Peyer's patch (tissue), 4 donors: ENCODE data around the gene ABHD6. TPM values are rescaled to one million over a fixed set of nuclear protein-coding genes. Genes with fewer than 3 reads are reported as not detected.

ENCODE experiments used
- DNase-seq, 3 donors: peaks; one replicate each; pipeline ENCODE4 v3.0.0-alpha.2; 2017 to 2019
- H3K27ac ChIP-seq, 4 donors: fragments of 200-600 bp; sonication (generic); one replicate each; pipeline ENCODE4 v1.5.1; 2016 to 2019
- H3K27me3 ChIP-seq, 2 donors: fragments of 200-600 bp; sonication (generic); one replicate each; pipeline ENCODE4 v1.5.1; 2019
- H3K36me3 ChIP-seq, 3 donors: fragments of 200-600 bp; sonication (generic); one replicate each; pipeline ENCODE4 v1.5.1; 2016 to 2019
- H3K4me1 ChIP-seq, 4 donors: fragments of 200-600 bp; sonication (generic); one replicate each; pipeline ENCODE4 v1.5.1; 2016 to 2019
- H3K4me3 ChIP-seq, 4 donors: fragments of 200-600 bp; sonication (generic); 1 replicate in 3 of 4; 2 replicates in 1 of 4; pipeline ENCODE4 v1.5.1; 2016 to 2019; ENCODE audit warnings: mild to moderate bottlenecking in 1 of 4
- H3K9me3 ChIP-seq, 4 donors: fragments of 200-600 bp; sonication (generic); one replicate each; pipeline ENCODE4 v1.5.1; 2016 to 2019; ENCODE audit warnings: mild to moderate bottlenecking in 1 of 4
- POLR2A ChIP-seq, 2 donors: fragments of 450-650 bp; IDR thresholded peaks; one replicate each; pipeline ENCODE4 v1.5.1; 2017; ENCODE audit warnings: antibody characterized with exemption in 2 of 2, mild to moderate bottlenecking in 2 of 2, moderate library complexity in 2 of 2
- total RNA-seq, 4 donors: library from RNA; depleted of rRNA; stranded (reverse); fragments of >200 nt; gene quantifications; one replicate each; pipeline ENCODE4 v1.1.0, GENCODE V29; 2016
- TF ChIP-seq, protein P1 (sequence below), 6 experiments: fragments of 450-650 bp in 4 of 6; fragments of 200-600 bp in 2 of 6; sonication (generic) in 1 of 6; IDR thresholded peaks; one replicate each; pipeline ENCODE4 v1.5.1; 2017 to 2019; ENCODE audit warnings: antibody characterized with exemption in 6 of 6, mild to moderate bottlenecking in 3 of 6, moderate library complexity in 1 of 6

Gene ABHD6
- total RNA-seq, 4 donors from 2014 or later, result 9.1 to 97.6 (median 55.7) TPM

DNA sequence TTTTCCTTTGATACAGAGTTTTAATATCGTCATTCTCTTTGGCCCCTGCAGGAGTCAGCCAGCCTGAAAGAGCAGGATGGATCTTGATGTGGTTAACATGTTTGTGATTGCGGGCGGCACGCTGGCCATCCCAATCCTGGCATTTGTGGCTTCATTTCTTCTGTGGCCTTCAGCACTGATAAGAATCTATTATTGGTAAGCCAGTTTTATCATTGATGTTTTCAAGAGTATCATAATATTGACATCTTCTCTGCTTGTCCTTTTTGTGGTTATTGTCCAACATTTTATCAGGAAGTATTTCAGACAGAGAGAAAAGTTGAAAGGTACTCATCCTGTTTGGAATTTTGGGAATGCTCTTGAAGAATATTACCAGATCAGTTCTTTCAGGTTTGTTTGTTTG is 18.9 kb downstream of the ABHD6 start:
- no peak overlapping the region for H3K4me3 ChIP-seq
- DNase-seq, result no peak
- no peaks in the 10 kb centered on the region for H3K27me3 ChIP-seq
- H3K9me3 ChIP-seq, result no peaks in the 10 kb centered on the region
- TF ChIP-seq POLR2A (IDR thresholded peaks at IDR 0.05), result no peak
- TF ChIP-seq, protein P1, sequence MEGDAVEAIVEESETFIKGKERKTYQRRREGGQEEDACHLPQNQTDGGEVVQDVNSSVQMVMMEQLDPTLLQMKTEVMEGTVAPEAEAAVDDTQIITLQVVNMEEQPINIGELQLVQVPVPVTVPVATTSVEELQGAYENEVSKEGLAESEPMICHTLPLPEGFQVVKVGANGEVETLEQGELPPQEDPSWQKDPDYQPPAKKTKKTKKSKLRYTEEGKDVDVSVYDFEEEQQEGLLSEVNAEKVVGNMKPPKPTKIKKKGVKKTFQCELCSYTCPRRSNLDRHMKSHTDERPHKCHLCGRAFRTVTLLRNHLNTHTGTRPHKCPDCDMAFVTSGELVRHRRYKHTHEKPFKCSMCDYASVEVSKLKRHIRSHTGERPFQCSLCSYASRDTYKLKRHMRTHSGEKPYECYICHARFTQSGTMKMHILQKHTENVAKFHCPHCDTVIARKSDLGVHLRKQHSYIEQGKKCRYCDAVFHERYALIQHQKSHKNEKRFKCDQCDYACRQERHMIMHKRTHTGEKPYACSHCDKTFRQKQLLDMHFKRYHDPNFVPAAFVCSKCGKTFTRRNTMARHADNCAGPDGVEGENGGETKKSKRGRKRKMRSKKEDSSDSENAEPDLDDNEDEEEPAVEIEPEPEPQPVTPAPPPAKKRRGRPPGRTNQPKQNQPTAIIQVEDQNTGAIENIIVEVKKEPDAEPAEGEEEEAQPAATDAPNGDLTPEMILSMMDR (IDR thresholded peaks at IDR 0.05), result no peak
- no peak overlapping the region for H3K27ac ChIP-seq
- no peaks in the 10 kb centered on the region for H3K4me1 ChIP-seq
- H3K36me3 ChIP-seq, result peaks cover 0 to 37% (median 0%) of the 10 kb centered on the region in 3 donors

DNA sequence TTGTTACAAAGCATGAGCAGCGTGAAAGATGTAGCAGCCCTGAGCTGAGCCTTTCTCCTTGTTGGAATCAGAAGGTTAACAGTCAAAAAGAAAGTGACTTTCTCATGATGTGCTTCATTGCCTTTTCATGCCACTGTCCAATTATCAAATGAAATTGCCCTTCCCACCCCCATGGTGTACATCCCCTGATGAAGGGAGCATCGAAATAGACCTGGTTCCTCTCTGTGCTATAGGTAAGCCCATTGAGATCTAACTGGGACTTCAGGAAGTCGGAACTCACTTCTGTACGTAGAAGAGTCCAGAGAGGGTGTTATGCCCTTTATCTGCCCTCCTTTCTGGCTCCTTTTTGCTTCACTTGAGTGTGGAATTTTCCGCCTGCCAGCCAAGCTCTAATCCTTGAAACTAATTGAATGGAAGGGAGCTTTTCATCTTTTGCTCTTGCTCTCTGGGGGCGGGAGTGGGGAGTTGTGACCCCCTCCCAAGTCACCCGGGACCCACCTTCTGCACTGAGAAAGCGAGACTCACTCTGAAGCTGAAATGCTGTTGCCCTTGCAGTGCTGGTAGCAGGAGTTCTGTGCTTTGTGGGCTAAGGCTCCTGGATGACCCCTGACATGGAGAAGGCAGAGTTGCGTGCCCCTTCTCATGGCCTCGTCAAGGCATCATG is 20.9 kb downstream of the ABHD6 start:
- H3K4me3 ChIP-seq, result no peak overlapping the region
- no peak overlapping the region for H3K27ac ChIP-seq
- peaks cover 0 to 37% (median 0%) of the 10 kb centered on the region in 3 donors for H3K36me3 ChIP-seq
- H3K4me1 ChIP-seq, result no peaks in the 10 kb centered on the region
- no peak for TF ChIP-seq POLR2A (IDR thresholded peaks at IDR 0.05)
- TF ChIP-seq, protein P1 (IDR thresholded peaks at IDR 0.05), result no peak
- no peaks in the 10 kb centered on the region for H3K9me3 ChIP-seq
- no peaks in the 10 kb centered on the region for H3K27me3 ChIP-seq
- DNase-seq, result no peak

DNA sequence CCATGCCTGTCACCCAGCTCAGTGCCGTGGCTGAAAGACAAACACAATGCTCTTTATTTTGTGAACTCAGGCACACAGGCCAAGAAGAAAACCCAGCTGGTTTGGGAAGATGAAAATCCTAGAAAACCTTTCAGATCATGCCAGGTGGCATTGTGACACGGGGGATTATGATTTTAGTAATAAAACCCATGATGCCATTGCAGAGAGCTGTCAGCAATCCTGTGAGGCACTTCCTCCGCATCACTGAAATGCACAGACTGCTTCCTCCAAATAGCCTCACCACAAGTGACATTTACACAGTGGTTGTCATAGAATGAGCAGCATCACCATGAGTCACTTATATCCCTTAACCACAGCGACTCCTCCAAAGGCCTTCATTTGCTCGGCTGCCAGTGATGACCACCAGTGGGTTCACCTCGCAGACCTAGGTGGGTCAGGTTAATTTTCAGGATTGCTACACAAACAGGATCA is 22.7 kb downstream of the ABHD6 start:
- H3K9me3 ChIP-seq, result no peaks in the 10 kb centered on the region
- H3K4me1 ChIP-seq, result no peaks in the 10 kb centered on the region
- H3K36me3 ChIP-seq, result peaks cover 0 to 37% (median 0%) of the 10 kb centered on the region in 3 donors
- DNase-seq, result no peak
- H3K27ac ChIP-seq, result no peak overlapping the region
- no peaks in the 10 kb centered on the region for H3K27me3 ChIP-seq
- H3K4me3 ChIP-seq, result no peak overlapping the region
- no peak for TF ChIP-seq POLR2A (IDR thresholded peaks at IDR 0.05)
- TF ChIP-seq, protein P1 (IDR thresholded peaks at IDR 0.05), result no peak

DNA sequence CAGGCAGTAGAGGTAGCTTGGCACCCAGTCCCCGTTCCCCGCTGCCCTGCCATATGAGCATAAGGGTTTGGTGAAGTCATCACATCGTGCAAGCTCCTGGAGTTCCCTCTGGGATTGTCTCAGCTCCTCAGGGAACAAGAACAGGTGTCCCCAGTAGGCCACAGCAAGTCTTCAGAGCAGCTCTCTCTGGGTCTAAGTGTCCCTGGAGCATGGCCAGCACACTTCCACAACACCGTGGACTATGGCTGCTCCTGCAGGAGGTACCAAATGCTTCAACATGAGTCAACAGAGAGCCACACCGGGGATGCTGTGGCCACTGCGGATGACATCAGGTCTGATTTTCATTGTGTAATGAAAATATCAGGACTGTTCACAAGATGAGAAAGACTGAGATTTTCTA is 23.1 kb downstream of the ABHD6 start:
- TF ChIP-seq, protein P1 (IDR thresholded peaks at IDR 0.05), result no peak
- TF ChIP-seq POLR2A (IDR thresholded peaks at IDR 0.05), result no peak
- H3K4me1 ChIP-seq, result no peaks in the 10 kb centered on the region
- H3K4me3 ChIP-seq, result no peak overlapping the region
- H3K27me3 ChIP-seq, result no peaks in the 10 kb centered on the region
- no peak overlapping the region for H3K27ac ChIP-seq
- no peaks in the 10 kb centered on the region for H3K9me3 ChIP-seq
- no peak for DNase-seq
- peaks cover 0 to 37% (median 0%) of the 10 kb centered on the region in 3 donors for H3K36me3 ChIP-seq

DNA sequence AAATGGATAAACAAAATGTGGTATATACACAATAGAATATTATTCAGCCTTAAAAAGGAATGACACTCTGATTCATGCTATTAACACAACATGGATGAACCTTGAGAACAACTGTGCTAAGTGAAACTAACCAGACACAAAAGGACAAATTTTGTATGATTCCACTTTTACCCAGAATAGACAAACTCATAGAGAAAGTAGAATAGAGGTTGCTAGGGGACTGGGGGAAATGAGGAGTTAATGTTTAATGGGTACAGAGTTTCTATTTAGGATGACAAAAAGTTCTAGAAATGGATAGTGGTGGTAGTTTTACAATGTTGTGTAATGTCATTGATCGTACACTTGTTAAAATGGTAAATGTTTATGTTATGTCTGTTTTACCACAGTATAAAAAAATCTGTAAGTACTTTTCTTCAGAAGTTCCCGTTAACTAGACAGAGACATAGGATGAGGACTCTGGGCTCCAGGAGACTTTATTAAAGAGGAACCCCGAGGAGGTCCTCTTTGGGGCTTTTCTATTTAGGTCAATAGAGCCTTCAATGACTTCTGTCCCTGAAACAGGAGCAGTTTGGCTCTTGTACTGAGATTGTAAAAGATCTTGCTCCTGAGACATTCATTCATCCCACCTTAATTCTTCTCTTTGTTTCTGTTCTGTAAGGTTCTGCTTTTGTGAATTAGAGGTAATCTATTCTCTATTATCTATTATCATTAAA is 24.5 kb downstream of the ABHD6 start:
- no peak for DNase-seq
- Histone ChIP-seq H3K9me3 (no peaks in the 10 kb centered on the region), H3K27ac (no peak overlapping the region)

More for the DNA sequence above, 24.5 kb downstream of the ABHD6 start:
- TF ChIP-seq POLR2A (IDR thresholded peaks at IDR 0.05), result no peak
- TF ChIP-seq, protein P1 (IDR thresholded peaks at IDR 0.05), result no peak
- no peaks in the 10 kb centered on the region for H3K27me3 ChIP-seq
- H3K36me3 ChIP-seq, result peaks cover 0 to 38% (median 0%) of the 10 kb centered on the region in 3 donors
- H3K4me3 ChIP-seq, result no peak overlapping the region
- H3K4me1 ChIP-seq, result no peaks in the 10 kb centered on the region
